NB4 (cell line): ENCODE results near the gene PPP1R1B.
"Not testable (repeated sequence)": the region's sequence is repeated elsewhere in the genome, so short reads cannot be mapped to it uniquely, and the experiment has no call there.

Experiments
- DNase-seq: peaks from one replicate; pipeline ENCODE4 v3.0.0; 2010; ENCODE audit warnings: low read depth
- H3K4me3 ChIP-seq: one replicate; pipeline ENCODE4 v1.5.1; 2011; ENCODE audit warnings: mild to moderate bottlenecking, low read depth, low read length, moderate library complexity
- MAX ChIP-seq: IDR thresholded peaks from 2 replicates; pipeline ENCODE4 v1.6.1; 2011; ENCODE audit warnings: low read depth, low read length
- MYC ChIP-seq: IDR thresholded peaks from 2 replicates; pipeline ENCODE4 v1.6.1; 2011; ENCODE audit warnings: low read depth, low read length
- POLR2A ChIP-seq: IDR thresholded peaks from 2 replicates; pipeline ENCODE4 v1.6.1; 2011; ENCODE audit warnings: mild to moderate bottlenecking; ENCODE audit not compliant: insufficient read length; ENCODE audit errors: extremely low read depth
- TF ChIP-seq, protein P1 (sequence below): IDR thresholded peaks from one replicate; pipeline ENCODE4 v1.5.1; 2012; ENCODE audit warnings: low read depth, low read length

The PPP1R1B gene

DNA sequence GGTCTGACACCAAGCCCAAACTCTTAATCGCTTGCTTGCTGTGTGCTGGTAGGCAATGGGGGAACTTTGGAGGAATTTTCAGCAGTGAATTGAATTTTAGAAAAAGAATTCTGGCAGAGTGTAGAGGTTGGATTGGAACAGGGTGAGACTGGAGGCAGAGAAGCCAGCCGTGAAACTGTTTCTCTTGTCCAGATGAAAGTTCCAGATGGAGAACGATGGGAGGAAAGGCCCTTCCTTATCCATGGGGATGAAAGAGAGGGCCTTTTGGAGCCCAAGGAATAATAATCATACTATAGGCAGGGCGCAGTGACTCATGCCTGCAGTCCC, 45.0 kb upstream of the PPP1R1B start:
- H3K4me3 ChIP-seq = no peak overlapping the region
- no peak for DNase-seq
- TF ChIP-seq POLR2A (no peak), MYC (no peak), MAX (no peak)
- TF ChIP-seq, protein P1, sequence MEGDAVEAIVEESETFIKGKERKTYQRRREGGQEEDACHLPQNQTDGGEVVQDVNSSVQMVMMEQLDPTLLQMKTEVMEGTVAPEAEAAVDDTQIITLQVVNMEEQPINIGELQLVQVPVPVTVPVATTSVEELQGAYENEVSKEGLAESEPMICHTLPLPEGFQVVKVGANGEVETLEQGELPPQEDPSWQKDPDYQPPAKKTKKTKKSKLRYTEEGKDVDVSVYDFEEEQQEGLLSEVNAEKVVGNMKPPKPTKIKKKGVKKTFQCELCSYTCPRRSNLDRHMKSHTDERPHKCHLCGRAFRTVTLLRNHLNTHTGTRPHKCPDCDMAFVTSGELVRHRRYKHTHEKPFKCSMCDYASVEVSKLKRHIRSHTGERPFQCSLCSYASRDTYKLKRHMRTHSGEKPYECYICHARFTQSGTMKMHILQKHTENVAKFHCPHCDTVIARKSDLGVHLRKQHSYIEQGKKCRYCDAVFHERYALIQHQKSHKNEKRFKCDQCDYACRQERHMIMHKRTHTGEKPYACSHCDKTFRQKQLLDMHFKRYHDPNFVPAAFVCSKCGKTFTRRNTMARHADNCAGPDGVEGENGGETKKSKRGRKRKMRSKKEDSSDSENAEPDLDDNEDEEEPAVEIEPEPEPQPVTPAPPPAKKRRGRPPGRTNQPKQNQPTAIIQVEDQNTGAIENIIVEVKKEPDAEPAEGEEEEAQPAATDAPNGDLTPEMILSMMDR = no peak

- TF ChIP-seq, protein P1 = no peak
- TF ChIP-seq MAX = no peak
- no peak for TF ChIP-seq POLR2A
- no peak for TF ChIP-seq MYC
- H3K4me3 ChIP-seq = no peak overlapping the region
- no peak for DNase-seq
These were observed 44.1 kb upstream of the PPP1R1B start for GRCh38 chr17:39582658-39583057.

- not testable (repeated sequence) for H3K4me3 ChIP-seq, DNase-seq
These were observed 36.6 kb upstream of the PPP1R1B start for GRCh38 chr17:39590180-39590579.

DNA sequence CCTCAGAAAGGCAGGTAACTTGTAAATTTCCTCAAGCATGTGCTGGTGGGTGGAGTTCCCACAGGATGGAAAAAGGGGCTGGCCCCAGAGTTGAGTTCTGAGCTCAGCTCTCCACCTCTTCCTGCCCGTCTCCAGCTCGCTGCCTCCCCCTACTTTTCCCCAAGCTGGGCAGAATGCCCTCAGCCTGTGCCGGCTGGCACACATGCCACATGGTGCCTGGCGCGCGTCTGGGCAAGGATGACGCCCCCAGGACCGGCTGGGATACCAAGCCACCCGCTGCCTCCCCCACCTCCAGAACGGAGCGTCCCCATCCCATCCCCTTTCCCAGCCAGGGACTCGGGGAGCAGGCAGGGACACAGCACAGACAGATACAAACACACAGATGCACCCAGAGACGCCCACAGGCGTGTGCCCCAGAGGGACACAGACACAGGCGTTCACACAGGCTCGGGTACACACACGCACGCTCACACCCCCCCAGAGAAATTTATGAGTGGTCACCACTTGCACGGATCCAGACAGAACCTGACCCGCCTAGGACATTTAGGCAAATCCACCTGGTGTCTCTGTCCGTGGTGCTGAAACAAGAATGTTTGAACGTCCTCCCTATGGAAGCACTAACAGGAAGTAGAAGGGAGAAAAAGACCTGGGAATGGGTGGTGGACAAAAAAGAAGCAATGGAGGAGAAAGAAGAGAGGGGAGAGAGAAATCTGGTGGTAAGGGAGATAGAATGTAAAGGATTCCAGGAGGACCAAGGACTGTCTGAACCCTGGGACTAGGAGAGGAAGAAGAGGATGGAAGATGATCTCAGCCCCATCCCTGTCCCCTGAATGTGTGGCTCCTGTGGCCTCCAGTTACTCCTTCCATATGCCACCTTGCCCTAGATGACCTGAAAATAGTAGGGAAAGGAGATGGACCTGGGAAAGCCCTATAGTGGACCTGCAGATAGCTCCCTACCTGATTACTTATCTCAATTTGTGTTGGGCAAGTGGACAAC, 34.5 kb upstream of the PPP1R1B start:
- TF ChIP-seq MAX = no peak
- no peak for TF ChIP-seq MYC
- DNase-seq = peak; percentile 62
- H3K4me3 ChIP-seq = no peak overlapping the region

- no peak for DNase-seq
- TF ChIP-seq MAX (no peak), MYC (no peak), POLR2A (no peak)
- TF ChIP-seq, protein P1 = no peak
- no peak overlapping the region for H3K4me3 ChIP-seq
These were observed 33.4 kb upstream of the PPP1R1B start for GRCh38 chr17:39593371-39593770.

- no peak for DNase-seq
- no peak overlapping the region for H3K4me3 ChIP-seq
- TF ChIP-seq, protein P1 = no peak
- TF ChIP-seq MAX (no peak), POLR2A (no peak), MYC (no peak)
These were observed 31.5 kb upstream of the PPP1R1B start for GRCh38 chr17:39595294-39595693.
